Uterus (tissue), 2 donors: ENCODE data around the gene GSTA3.

ENCODE experiments used
- CTCF ChIP-seq, 4 experiments: fragments of 200-600 bp in 2 of 4; fragments of 450-650 bp in 2 of 4; sonication (generic) in 2 of 4; IDR thresholded peaks; one replicate each; pipeline ENCODE4 v1.5.1; 2016 to 2019; ENCODE audit warnings: antibody characterized with exemption in 4 of 4, mild to moderate bottlenecking in 2 of 4, moderate library complexity in 1 of 4
- POLR2A ChIP-seq, 2 donors: fragments of 450-650 bp; IDR thresholded peaks; one replicate each; pipeline ENCODE4 v1.6.1; 2016; ENCODE audit warnings: antibody characterized with exemption in 2 of 2, mild to moderate bottlenecking in 1 of 2, moderate library complexity in 1 of 2

- TF ChIP-seq CTCF (IDR thresholded peaks at IDR 0.05) (no peak), POLR2A (IDR thresholded peaks at IDR 0.05) (no peak)
Measured at GRCh38 chr6:52929321-52930164, 20.0 kb upstream of the GSTA3 start.
